ENCODE data around the gene HK1. TPM values are rescaled to one million over a fixed set of nuclear protein-coding genes. Genes with fewer than 3 reads are reported as not detected.
A peak's percentile ranks its signal among the peaks of the same experiment; 100 is the strongest.
"Not testable (repeated sequence)": the region's sequence is repeated elsewhere in the genome, so short reads cannot be mapped to it uniquely, and the experiment has no call there.

Gene HK1
- total RNA-seq, 1 experiment from 2014 or later = 140 TPM

- POLR2A ChIA-PET (ENCODE audit: unreplicated experiment) = interaction anchor here (0.8 to 1.0 kb wide), 3 partner anchors 13 to 52 kb away, joined by 3 to 10 read pairs (median 9); no protein-coding TSS in a partner anchor
- peak overlapping the region; percentile 84 for H3K4me2 ChIP-seq
These were observed 54.9 kb downstream of the HK1 start for GRCh38 chr10:69333205-69333604.

GRCh38 chr10:69333865-69334301, 55.6 kb downstream of the HK1 start:
- H3K9me2 ChIP-seq (ENCODE audit: insufficient read depth); H3K9me3 ChIP-seq (ENCODE audit: insufficient read depth, low read depth); H4K20me1 ChIP-seq (ENCODE audit: insufficient read depth); H2AFZ ChIP-seq; H3K27me3 ChIP-seq (ENCODE audit: insufficient read depth, low read depth); BruUV-seq (replicated peaks): not testable (repeated sequence)
- DNase-seq = peak in 1 of 2 experiments; percentile 8
- intact Hi-C loops (cut with micrococcal nuclease; ENCODE audit: unreplicated experiment) = loop anchor here (1.0 to 2.0 kb wide), 6 partner anchors 15 to 97 kb away; no protein-coding TSS in a partner anchor
- ChIA-PET CTCF (interaction anchor here (0.6 to 2.0 kb wide), 7 partner anchors 15 to 82 kb away, joined by 3 to 19 read pairs (median 3); no protein-coding TSS in a partner anchor), POLR2A (ENCODE audit: unreplicated experiment) (interaction anchor here (0.9 to 1.0 kb wide), 2 partner anchors 14 to 15 kb away, joined by 3 to 9 read pairs; no protein-coding TSS in a partner anchor)
- H3K79me2 ChIP-seq (ENCODE audit: low read depth) = peaks cover 95% of the 10 kb centered on the region
- H3K4me2 ChIP-seq = peak overlapping the region; percentile 84
- H3K4me1 ChIP-seq (replicated peaks; ENCODE audit: insufficient read depth) = peaks cover 90% of the 10 kb centered on the region
- peaks cover 66% of the 10 kb centered on the region for H3F3A ChIP-seq (ENCODE audit: insufficient read depth, low read depth)
- peaks cover 17% of the 10 kb centered on the region; the same call in 1 of the 2 replicates for H3K36me3 ChIP-seq (ENCODE audit: low read depth)
- H3K4me3 ChIP-seq = peak overlapping the region; percentile 18; the same call in 1 of the 2 replicates
- peak overlapping the region; percentile 96 for H3K27ac ChIP-seq

More at GRCh38 chr10:69333205-69333604, 54.9 kb downstream of the HK1 start:
- BruUV-seq (replicated peaks) = no TSS peak
- Histone ChIP-seq H3K4me3 (peak overlapping the region; percentile 46), H3K27ac (peak overlapping the region; percentile 96), H2AFZ (peak overlapping the region; percentile 2; the same call in 1 of the 2 replicates), H3K36me3 (ENCODE audit: low read depth) (peaks cover 17% of the 10 kb centered on the region; the same call in 1 of the 2 replicates), H3F3A (ENCODE audit: insufficient read depth, low read depth) (peaks cover 62% of the 10 kb centered on the region), H3K27me3 (ENCODE audit: insufficient read depth, low read depth) (no peaks in the 10 kb centered on the region), H3K4me1 (replicated peaks; ENCODE audit: insufficient read depth) (peaks cover 84% of the 10 kb centered on the region), H4K20me1 (ENCODE audit: insufficient read depth) (no peaks in the 10 kb centered on the region), H3K9me2 (ENCODE audit: insufficient read depth) (no peaks in the 10 kb centered on the region), H3K9me3 (ENCODE audit: insufficient read depth, low read depth) (no peaks in the 10 kb centered on the region), H3K79me2 (ENCODE audit: low read depth) (peaks cover 95% of the 10 kb centered on the region)
- DNase-seq = peak; percentile 93 to 95
- TF ChIP-seq CTCF (conservative IDR thresholded peaks at IDR 0.05) (peak; percentile 63), EZH2 (IDR thresholded peaks at IDR 0.05; ENCODE audit: low read depth) (no peak)
- intact Hi-C loops (cut with micrococcal nuclease; ENCODE audit: unreplicated experiment) = loop anchor here (1.0 to 2.0 kb wide), 6 partner anchors 14 to 96 kb away; no protein-coding TSS in a partner anchor
- CTCF ChIA-PET = interaction anchor here (1.0 to 2.0 kb wide), 5 partner anchors 15 to 57 kb away, joined by 3 to 19 read pairs (median 3); no protein-coding TSS in a partner anchor

GRCh38 chr10:69334302-69335062, 56.2 kb downstream of the HK1 start:
- peak overlapping the region; percentile 8; the same call in 1 of the 2 replicates for H3K4me3 ChIP-seq
- intact Hi-C loops (cut with micrococcal nuclease; ENCODE audit: unreplicated experiment) = loop anchor here (5.0 kb wide), 1 partner anchor 123 kb away; no protein-coding TSS in a partner anchor
- POLR2A ChIA-PET (ENCODE audit: unreplicated experiment) = no interaction called here
- no peaks in the 10 kb centered on the region for H3K9me3 ChIP-seq (ENCODE audit: insufficient read depth, low read depth)
- peaks cover 17% of the 10 kb centered on the region; the same call in 1 of the 2 replicates for H3K36me3 ChIP-seq (ENCODE audit: low read depth)
- CTCF ChIA-PET = interaction anchor here (0.6 to 1.6 kb wide), 5 partner anchors 16 to 83 kb away, joined by 3 to 5 read pairs (median 3); no protein-coding TSS in a partner anchor
- no peak overlapping the region for H2AFZ ChIP-seq
- no peaks in the 10 kb centered on the region for H3K27me3 ChIP-seq (ENCODE audit: insufficient read depth, low read depth)
- H3F3A ChIP-seq (ENCODE audit: insufficient read depth, low read depth) = peaks cover 66% of the 10 kb centered on the region
- TF ChIP-seq EZH2 (IDR thresholded peaks at IDR 0.05; ENCODE audit: low read depth) = no peak
- TF ChIP-seq CTCF (conservative IDR thresholded peaks at IDR 0.05) = no peak
- H3K4me2 ChIP-seq = peak overlapping the region; percentile 84
- BruUV-seq (replicated peaks) = TSS peak; percentile 23
- DNase-seq = peak; percentile 32 to 77
- peaks cover 96% of the 10 kb centered on the region for H3K4me1 ChIP-seq (replicated peaks; ENCODE audit: insufficient read depth)
- H4K20me1 ChIP-seq (ENCODE audit: insufficient read depth) = no peaks in the 10 kb centered on the region
- H3K9me2 ChIP-seq (ENCODE audit: insufficient read depth) = no peaks in the 10 kb centered on the region
- H3K27ac ChIP-seq = peak overlapping the region; percentile 96
- peaks cover 95% of the 10 kb centered on the region for H3K79me2 ChIP-seq (ENCODE audit: low read depth)
